IMR-90 (cell line): ENCODE measurements around the gene PPP1R14D. TPM values are rescaled to one million over a fixed set of nuclear protein-coding genes. Genes with fewer than 3 reads are reported as not detected.

ENCODE experiments used
- ATAC-seq: fragments of 200-7000 bp; cut with Tn5 transposase; 2 replicates; pipeline ENCODE4 v1.9.1; 2020; ENCODE audit warnings: low read depth, mild to moderate bottlenecking, moderate library complexity
- BruUV-seq: library from RNA; stranded (reverse); fragments of 400-500 nt; replicated peaks from 2 replicates; lab custom pipeline; 2021; lab: Mats Ljungman, UMichigan
- CTCF ChIA-PET: fragments of 300-600 bp; formaldehyde crosslinking; extraction: SDS; loops from one replicate; lab custom pipeline; 2021; ENCODE audit warnings: antibody characterized with exemption; lab: Yijun Ruan, JAX
- POLR2A ChIA-PET: fragments of 300-600 bp; sonication (Branson Sonifier 250); formaldehyde crosslinking; loops from one replicate; lab custom pipeline; 2022; ENCODE audit warnings: antibody characterized with exemption; ENCODE audit not compliant: unreplicated experiment; lab: Charles Lee
- DNase-seq: peaks from one replicate; pipeline ENCODE4 v3.0.0; 2013
- H2AFZ ChIP-seq: replicated peaks from 2 replicates; pipeline ENCODE3; 2013; ENCODE audit warnings: low read length, mild to moderate bottlenecking; ENCODE audit not compliant: poor library complexity
- H2AK5ac ChIP-seq: 2 replicates; pipeline ENCODE4 v1.6.1; 2013; ENCODE audit warnings: low read depth, low read length, inconsistent platforms
- H2AK9ac ChIP-seq: replicated peaks from 2 replicates; pipeline ENCODE3; 2013; ENCODE audit warnings: mild to moderate bottlenecking, low read depth, low read length, moderate library complexity; ENCODE audit not compliant: poor library complexity
- H2BK120ac ChIP-seq: 2 replicates; pipeline ENCODE4 v1.6.1; 2013; ENCODE audit warnings: low read depth, low read length, inconsistent platforms
- H2BK15ac ChIP-seq: 3 replicates; pipeline ENCODE4 v1.6.1; 2013; ENCODE audit warnings: low read depth, low read length, inconsistent platforms
- H2BK20ac ChIP-seq: 2 replicates; pipeline ENCODE4 v1.6.1; 2013; ENCODE audit warnings: low read depth, mild to moderate bottlenecking, inconsistent platforms, low read length, moderate library complexity
- H2BK5ac ChIP-seq: 2 replicates; pipeline ENCODE4 v1.6.1; 2013; ENCODE audit warnings: mild to moderate bottlenecking, low read depth, low read length, inconsistent platforms; ENCODE audit not compliant: poor library complexity, severe bottlenecking
- H3K14ac ChIP-seq: replicated peaks from 2 replicates; pipeline ENCODE4 v1.6.1; 2013; ENCODE audit warnings: low read depth, low read length, inconsistent platforms
- H3K18ac ChIP-seq: 2 replicates; pipeline ENCODE4 v1.6.1; 2013; ENCODE audit warnings: low read depth, low read length, control low read depth
- H3K23ac ChIP-seq: 2 replicates; pipeline ENCODE4 v1.6.1; 2013; ENCODE audit warnings: low read depth, low read length, inconsistent platforms
- H3K27ac ChIP-seq: 2 replicates; pipeline ENCODE4 v1.5.1; 2013; ENCODE audit warnings: mild to moderate bottlenecking, control low read depth, low read length; ENCODE audit not compliant: insufficient read depth
- H3K27me3 ChIP-seq: 2 replicates; pipeline ENCODE4 v1.6.1; 2013; ENCODE audit warnings: low read length; ENCODE audit not compliant: control insufficient read depth, insufficient read depth
- H3K36me3 ChIP-seq: 2 replicates; pipeline ENCODE4 v1.6.1; 2013; ENCODE audit warnings: low read length, mixed read lengths; ENCODE audit not compliant: control insufficient read depth, insufficient read depth
- H3K4ac ChIP-seq: 2 replicates; pipeline ENCODE4 v1.6.1; 2013; ENCODE audit warnings: low read depth, low read length, inconsistent platforms
- H3K4me1 ChIP-seq: 2 replicates; pipeline ENCODE4 v1.6.1; 2013; ENCODE audit warnings: low read length, mixed read lengths; ENCODE audit not compliant: control insufficient read depth, insufficient read depth
- H3K4me2 ChIP-seq: 2 replicates; pipeline ENCODE4 v1.6.1; 2013; ENCODE audit warnings: low read depth, mild to moderate bottlenecking, control low read depth, low read length, moderate library complexity
- H3K4me3 ChIP-seq: 2 replicates; pipeline ENCODE4 v1.5.1; 2013; ENCODE audit warnings: low read depth, mild to moderate bottlenecking, control low read depth, low read length, moderate library complexity; ENCODE audit not compliant: insufficient read depth
- H3K56ac ChIP-seq: 2 replicates; pipeline ENCODE4 v1.6.1; 2013; ENCODE audit warnings: low read length, inconsistent platforms; ENCODE audit not compliant: insufficient read depth; ENCODE audit errors: extremely low read depth
- H3K79me1 ChIP-seq, 2 experiments: 2 replicates each; pipeline ENCODE4 v1.6.1; 2013; ENCODE audit warnings: low read length in 2 of 2, inconsistent platforms in 1 of 2, low read depth in 1 of 2
- H3K9ac ChIP-seq: 2 replicates; pipeline ENCODE4 v1.6.1; 2013; ENCODE audit warnings: low read depth, low read length, control low read depth
- H3K9me1 ChIP-seq: 2 replicates; pipeline ENCODE4 v1.6.1; 2013; ENCODE audit warnings: low read length, inconsistent platforms; ENCODE audit not compliant: insufficient read depth
- H3K9me3 ChIP-seq: 2 replicates; pipeline ENCODE4 v1.6.1; 2013; ENCODE audit warnings: low read length; ENCODE audit not compliant: control insufficient read depth, insufficient read depth
- H4K20me1 ChIP-seq: 2 replicates; pipeline ENCODE4 v1.6.1; 2013; ENCODE audit warnings: low read length, inconsistent platforms; ENCODE audit not compliant: insufficient read depth
- H4K5ac ChIP-seq: 2 replicates; pipeline ENCODE4 v1.6.1; 2013; ENCODE audit warnings: mild to moderate bottlenecking, low read depth, low read length, control low read depth
- H4K8ac ChIP-seq, 2 experiments: 2 replicates each; pipeline ENCODE4 v1.6.1; 2013; ENCODE audit warnings: low read depth in 2 of 2, low read length in 2 of 2, control low read depth in 1 of 2, inconsistent platforms in 1 of 2
- H4K91ac ChIP-seq: 2 replicates; pipeline ENCODE4 v1.6.1; 2013; ENCODE audit warnings: low read depth, low read length, inconsistent platforms; ENCODE audit not compliant: insufficient read depth
- MAFK ChIP-seq: IDR thresholded peaks from 2 replicates; pipeline ENCODE4 v1.6.1; 2012; ENCODE audit warnings: low read depth, low read length, improper control_type of control experiment
- WGBS, 2 experiments: methylation state at CpG; one replicate each; pipeline versions ENCODE4 v1.1.5 to v1.1.7; 2013; ENCODE audit warnings: missing lambda C conversion rate in 2 of 2; ENCODE audit not compliant: insufficient read length in 1 of 2; ENCODE audit errors: extremely low coverage in 2 of 2; 5-methylcytosine and 5-hydroxymethylcytosine counted together
- dilution Hi-C: fragments of 300-500 bp; cut with HindIII; formaldehyde crosslinking; loops from one replicate; pipeline ENCODE4 v1.14.3; 2018; ENCODE audit warnings: low sequenced_read_pairs; ENCODE audit not compliant: unreplicated experiment
- in situ Hi-C: fragments of 300-500 bp; cut with MboI; formaldehyde crosslinking; loops from 3 replicates; pipeline ENCODE4 v1.14.3; 2019; ENCODE audit warnings: low sequenced_read_pairs, inconsistent platforms, mixed read lengths
- intact Hi-C: fragments of 100-400 bp; cut with micrococcal nuclease; formaldehyde crosslinking; loops from 2 replicates; pipeline ENCODE4 v1.10.0; 2022
- polyA plus RNA-seq, 3 experiments: library from polyadenylated mRNA; depleted of rRNA; stranded (reverse); fragments of >200 nt; gene quantifications; 2 replicates each; pipeline ENCODE4 v1.2.3, GENCODE V29; 2012; ENCODE audit warnings: low replicate concordance in 1 of 3
- total RNA-seq: library from RNA; depleted of rRNA; stranded (reverse); fragments of >200 nt; gene quantifications from 2 replicates; pipeline ENCODE4 v1.2.3, GENCODE V29; 2012
- TF ChIP-seq, protein P1 (sequence below): conservative IDR thresholded peaks from 2 replicates; pipeline ENCODE4 v1.5.1; 2012; ENCODE audit warnings: mild to moderate bottlenecking, low read depth, low read length, improper control_type of control experiment

PPP1R14D gene
- total and polyA plus RNA-seq, 2 of the 4 experiments (the other 2 are of a cell fraction) = not detected

DNA sequence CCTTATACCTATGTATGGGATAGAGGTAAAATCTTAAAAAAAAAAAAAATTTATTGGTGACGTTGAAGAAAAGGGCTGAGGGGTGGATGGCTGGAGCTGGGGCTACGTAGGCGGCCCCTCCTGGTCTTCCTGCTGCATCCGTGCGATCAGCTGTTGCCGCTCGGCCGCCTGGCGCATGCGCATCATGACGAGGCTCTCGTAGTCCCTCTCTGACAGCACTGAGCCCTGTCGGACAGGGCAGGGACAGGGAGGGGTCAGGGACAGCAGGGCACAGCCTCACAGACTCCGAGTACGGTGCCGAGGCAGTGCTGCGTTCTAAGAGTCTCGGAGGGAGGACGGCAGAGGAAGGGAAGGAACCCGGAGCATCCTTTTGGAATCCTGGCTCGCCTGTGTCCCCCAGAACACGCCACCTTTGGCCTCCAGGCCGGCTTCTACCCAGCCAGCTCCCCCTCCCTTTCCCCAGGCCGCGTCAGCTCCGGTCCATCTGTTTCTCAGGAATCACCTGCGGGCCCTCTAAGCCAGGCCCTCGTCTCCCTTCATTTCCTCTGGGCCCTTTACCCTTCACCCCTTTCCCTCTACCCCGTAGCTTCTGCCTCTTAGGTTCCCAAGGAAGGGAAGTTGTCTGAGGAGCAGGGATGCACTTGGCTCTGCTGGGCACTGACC is 60.5 kb downstream of the PPP1R14D start:
- POLR2A ChIA-PET = no interaction called here
- no peaks in the 10 kb centered on the region; a peak in 1 of 4 replicates for H3K79me1 ChIP-seq

More for the DNA sequence above, 60.5 kb downstream of the PPP1R14D start:
- intact Hi-C loops (no loop called here), dilution Hi-C loops (no loop called here), in situ Hi-C loops (no loop called here)
- Histone ChIP-seq H2BK120ac (no peak overlapping the region), H4K20me1 (peaks cover 9% of the 10 kb centered on the region; the same call in 1 of the 2 replicates), H2AK5ac (no peak overlapping the region), H3K56ac (no peak overlapping the region), H3K4ac (no peak overlapping the region), H4K5ac (no peak overlapping the region), H2AFZ (no peak overlapping the region), H3K4me2 (no peak overlapping the region), H3K14ac (no peak overlapping the region), H3K9me1 (peaks cover 16% of the 10 kb centered on the region), H2BK20ac (no peak overlapping the region), H3K23ac (no peak overlapping the region), H3K4me1 (peaks cover 24% of the 10 kb centered on the region), H4K8ac (no peak overlapping the region), H3K9ac (no peak overlapping the region), H3K4me3 (no peak overlapping the region), H2AK9ac (no peak overlapping the region), H3K27me3 (no peaks in the 10 kb centered on the region), H3K36me3 (peaks cover 20% of the 10 kb centered on the region), H4K91ac (no peak overlapping the region), H3K27ac (no peak overlapping the region), H2BK5ac (no peak overlapping the region), H3K9me3 (no peaks in the 10 kb centered on the region), H2BK15ac (no peak overlapping the region), H3K18ac (no peak overlapping the region)
- no TSS peak for BruUV-seq
- DNase-seq (no peak), ATAC-seq (no peak)
- 91% methylated on average over 20 of the region's 29 CpGs; no CpG with 5 or more reads in 1 of the 2 experiments for WGBS, 2 experiments
- no peak for TF ChIP-seq MAFK
- TF ChIP-seq, protein P1, sequence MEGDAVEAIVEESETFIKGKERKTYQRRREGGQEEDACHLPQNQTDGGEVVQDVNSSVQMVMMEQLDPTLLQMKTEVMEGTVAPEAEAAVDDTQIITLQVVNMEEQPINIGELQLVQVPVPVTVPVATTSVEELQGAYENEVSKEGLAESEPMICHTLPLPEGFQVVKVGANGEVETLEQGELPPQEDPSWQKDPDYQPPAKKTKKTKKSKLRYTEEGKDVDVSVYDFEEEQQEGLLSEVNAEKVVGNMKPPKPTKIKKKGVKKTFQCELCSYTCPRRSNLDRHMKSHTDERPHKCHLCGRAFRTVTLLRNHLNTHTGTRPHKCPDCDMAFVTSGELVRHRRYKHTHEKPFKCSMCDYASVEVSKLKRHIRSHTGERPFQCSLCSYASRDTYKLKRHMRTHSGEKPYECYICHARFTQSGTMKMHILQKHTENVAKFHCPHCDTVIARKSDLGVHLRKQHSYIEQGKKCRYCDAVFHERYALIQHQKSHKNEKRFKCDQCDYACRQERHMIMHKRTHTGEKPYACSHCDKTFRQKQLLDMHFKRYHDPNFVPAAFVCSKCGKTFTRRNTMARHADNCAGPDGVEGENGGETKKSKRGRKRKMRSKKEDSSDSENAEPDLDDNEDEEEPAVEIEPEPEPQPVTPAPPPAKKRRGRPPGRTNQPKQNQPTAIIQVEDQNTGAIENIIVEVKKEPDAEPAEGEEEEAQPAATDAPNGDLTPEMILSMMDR = no peak
- CTCF ChIA-PET = no interaction called here
